HEK293 (cell line): ENCODE data around the gene CARD11.

ENCODE experiments used
- CTCF ChIP-seq: fragments of 450-650 bp; formaldehyde crosslinking; IDR thresholded peaks from 2 replicates; pipeline ENCODE4 v1.5.1; 2016; ENCODE audit warnings: missing biosample characterization, missing genetic modification characterization
- SP7 ChIP-seq: fragments of 450-650 bp; formaldehyde crosslinking; IDR thresholded peaks from 2 replicates; pipeline ENCODE4 v1.5.1; 2016; ENCODE audit warnings: missing biosample characterization, missing genetic modification characterization
- YY1 ChIP-seq: fragments of 450-650 bp; formaldehyde crosslinking; IDR thresholded peaks from 2 replicates; pipeline ENCODE4 v1.5.1; 2018; ENCODE audit warnings: missing biosample characterization, missing genetic modification characterization
- ZNF16 ChIP-seq: fragments of 450-650 bp; formaldehyde crosslinking; IDR thresholded peaks from 2 replicates; pipeline ENCODE4 v1.5.1; 2016; ENCODE audit warnings: low read depth, missing biosample characterization, missing genetic modification characterization
- ZNF426 ChIP-seq: fragments of 450-650 bp; formaldehyde crosslinking; IDR thresholded peaks from 2 replicates; pipeline ENCODE4 v1.5.1; 2017; ENCODE audit warnings: missing biosample characterization, missing genetic modification characterization, mild to moderate bottlenecking, inconsistent platforms, moderate library complexity
- ZNF571 ChIP-seq: fragments of 450-650 bp; formaldehyde crosslinking; IDR thresholded peaks from 2 replicates; pipeline ENCODE4 v1.5.0; 2017; ENCODE audit warnings: missing biosample characterization, missing genetic modification characterization

GRCh38 chr7:2990949-2991470 lies 52.7 kb downstream of the CARD11 start:
- TF ChIP-seq CTCF (tag by site-specific recombination) (no peak), YY1 (tag by site-specific recombination) (no peak), SP7 (no peak), ZNF571 (tag by site-specific recombination) (no peak), ZNF426 (tag by site-specific recombination) (no peak), ZNF16 (tag by site-specific recombination) (no peak)
